T follicular helper cell (primary cell): ENCODE results near the gene AGXT.

Source experiments
- DNase-seq: peaks from one replicate; pipeline ENCODE4 v3.0.0-alpha.2; 2020; ENCODE audit warnings: low read depth

Gene AGXT

GRCh38 chr2:240886678-240887609 lies 18.3 kb downstream of the AGXT start:
- DNase-seq, result no peak

GRCh38 chr2:240887631-240888030 lies 19.0 kb downstream of the AGXT start:
- DNase-seq, result no peak

- no peak for DNase-seq
Measured at GRCh38 chr2:240888130-240888889, 19.7 kb downstream of the AGXT start.

- no peak for DNase-seq
Measured at GRCh38 chr2:240888890-240889573, 20.4 kb downstream of the AGXT start.

GRCh38 chr2:240889601-240890560 lies 21.3 kb downstream of the AGXT start:
- no peak for DNase-seq

GRCh38 chr2:240890691-240891090 lies 22.1 kb downstream of the AGXT start:
- DNase-seq, result no peak

GRCh38 chr2:240891492-240892340 lies 23.1 kb downstream of the AGXT start:
- DNase-seq, result no peak

- no peak for DNase-seq
Measured at GRCh38 chr2:240892356-240892755, 23.7 kb downstream of the AGXT start.

- DNase-seq, result no peak
Measured at GRCh38 chr2:240892925-240893324, 24.3 kb downstream of the AGXT start.

GRCh38 chr2:240893363-240893844 lies 24.8 kb downstream of the AGXT start:
- no peak for DNase-seq

GRCh38 chr2:240894006-240894405 lies 25.4 kb downstream of the AGXT start:
- DNase-seq, result no peak

- no peak for DNase-seq
Measured at GRCh38 chr2:240894836-240895558, 26.4 kb downstream of the AGXT start.

- DNase-seq, result no peak
Measured at GRCh38 chr2:240895656-240896388, 27.2 kb downstream of the AGXT start, which contains the start of gene MAB21L4. TSS of gene MAB21L4 (minus strand) at chr2:240896156. CDS start at chr2:240895997, 159 bp downstream.

GRCh38 chr2:240896394-240896793 lies 27.8 kb downstream of the AGXT start:
- DNase-seq, result no peak

- no peak for DNase-seq
Measured at GRCh38 chr2:240896871-240897692, 28.5 kb downstream of the AGXT start.

GRCh38 chr2:240898108-240898730 lies 29.6 kb downstream of the AGXT start:
- no peak for DNase-seq
